Vagina (tissue), 2 donors: Measurements from ENCODE around the gene SMIM35.

Experiments used
- POLR2A ChIP-seq, 2 donors: fragments of 450-650 bp; IDR thresholded peaks; one replicate each; pipeline ENCODE4 v1.6.1; 2017; ENCODE audit warnings: antibody characterized with exemption in 2 of 2, mild to moderate bottlenecking in 2 of 2, moderate library complexity in 2 of 2
- TF ChIP-seq, protein P1 (sequence below), 3 experiments: fragments of 450-650 bp in 2 of 3; fragments of 200-600 bp in 1 of 3; sonication (generic) in 1 of 3; IDR thresholded peaks; one replicate each; pipeline ENCODE4 v1.5.1; 2017 to 2019; ENCODE audit warnings: antibody characterized with exemption in 3 of 3, mild to moderate bottlenecking in 2 of 3, moderate library complexity in 2 of 3

DNA sequence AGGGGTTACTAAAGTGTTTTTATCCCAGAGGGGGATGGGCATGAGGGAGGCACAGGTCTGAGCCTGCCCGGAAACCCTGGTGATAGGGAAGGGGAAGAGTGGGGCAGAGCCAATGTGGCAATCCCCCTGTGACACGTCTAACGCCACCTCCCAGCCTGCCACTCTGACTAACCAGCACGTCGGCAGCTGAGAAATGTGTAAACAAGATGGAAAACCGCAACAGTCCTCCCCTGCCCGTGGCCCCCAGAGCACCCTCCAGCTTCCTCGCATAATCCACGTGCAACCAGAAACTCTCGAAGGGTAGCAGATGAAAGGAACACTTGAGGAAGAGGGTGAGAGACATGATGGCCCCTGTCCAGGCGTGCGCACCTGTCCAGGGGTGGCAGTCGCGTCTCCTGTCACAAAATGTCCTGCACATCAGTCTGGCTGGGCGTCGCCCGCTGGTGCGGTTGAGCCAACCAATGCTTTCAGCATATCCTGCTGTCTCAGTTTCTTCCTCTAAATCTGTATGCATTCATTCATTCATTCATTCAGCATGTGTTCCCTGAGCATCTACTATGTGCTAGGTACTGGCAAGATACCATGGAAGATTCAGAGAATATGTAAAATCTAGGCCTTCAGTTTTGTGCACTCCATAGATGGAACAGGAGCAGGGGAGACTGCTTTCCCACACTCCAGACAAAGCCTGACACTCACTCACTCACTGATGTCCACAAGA lies 5.4 kb downstream of the SMIM35 start:
- no peak for TF ChIP-seq POLR2A (IDR thresholded peaks at IDR 0.05)
- TF ChIP-seq, protein P1, sequence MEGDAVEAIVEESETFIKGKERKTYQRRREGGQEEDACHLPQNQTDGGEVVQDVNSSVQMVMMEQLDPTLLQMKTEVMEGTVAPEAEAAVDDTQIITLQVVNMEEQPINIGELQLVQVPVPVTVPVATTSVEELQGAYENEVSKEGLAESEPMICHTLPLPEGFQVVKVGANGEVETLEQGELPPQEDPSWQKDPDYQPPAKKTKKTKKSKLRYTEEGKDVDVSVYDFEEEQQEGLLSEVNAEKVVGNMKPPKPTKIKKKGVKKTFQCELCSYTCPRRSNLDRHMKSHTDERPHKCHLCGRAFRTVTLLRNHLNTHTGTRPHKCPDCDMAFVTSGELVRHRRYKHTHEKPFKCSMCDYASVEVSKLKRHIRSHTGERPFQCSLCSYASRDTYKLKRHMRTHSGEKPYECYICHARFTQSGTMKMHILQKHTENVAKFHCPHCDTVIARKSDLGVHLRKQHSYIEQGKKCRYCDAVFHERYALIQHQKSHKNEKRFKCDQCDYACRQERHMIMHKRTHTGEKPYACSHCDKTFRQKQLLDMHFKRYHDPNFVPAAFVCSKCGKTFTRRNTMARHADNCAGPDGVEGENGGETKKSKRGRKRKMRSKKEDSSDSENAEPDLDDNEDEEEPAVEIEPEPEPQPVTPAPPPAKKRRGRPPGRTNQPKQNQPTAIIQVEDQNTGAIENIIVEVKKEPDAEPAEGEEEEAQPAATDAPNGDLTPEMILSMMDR (IDR thresholded peaks at IDR 0.05): no peak
